ENCODE measurements around the gene MOK.
"Not testable (repeated sequence)": the region's sequence is repeated elsewhere in the genome, so short reads cannot be mapped to it uniquely, and the experiment has no call there.

MOK gene

DNA sequence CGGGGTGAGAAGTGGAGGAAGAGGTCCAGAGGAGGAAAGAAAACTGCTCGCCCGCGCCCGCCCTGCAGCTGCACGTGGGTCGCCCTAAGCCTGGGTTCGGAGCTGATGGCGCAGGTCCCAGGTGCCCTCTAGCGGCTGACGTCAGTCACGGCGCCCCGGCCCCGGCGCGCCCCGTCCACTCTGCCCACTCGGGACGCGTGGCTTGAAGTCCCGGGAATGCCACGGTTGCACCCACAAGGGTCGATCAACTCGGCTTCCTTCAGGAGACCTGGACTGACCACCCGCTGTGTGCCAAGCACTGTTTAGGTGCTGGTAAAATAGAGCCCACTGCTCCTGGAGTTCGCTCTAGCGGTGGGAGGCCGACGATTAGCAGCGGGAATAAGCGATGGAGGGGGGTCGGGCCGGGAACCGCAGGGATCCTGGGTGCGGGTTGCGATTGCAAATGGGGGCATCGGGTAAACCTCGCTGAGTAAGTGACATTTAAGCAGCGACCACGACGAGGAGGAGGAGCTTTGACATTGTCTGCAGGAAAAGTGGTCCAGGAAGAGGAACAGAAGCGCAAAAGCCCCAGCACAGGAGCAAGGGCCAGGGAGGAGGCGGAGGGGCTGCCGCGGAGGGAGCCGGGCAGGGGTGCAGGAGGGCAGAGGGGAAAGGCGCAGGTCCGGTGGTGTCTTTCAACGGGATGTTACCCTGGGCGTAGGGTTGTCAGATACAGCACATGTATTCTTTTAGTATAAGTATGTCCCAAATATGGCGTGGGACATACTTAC is 9.5 kb upstream of the MOK start:
- H4K20me1 ChIP-seq (ENCODE audit: low read depth, low read length): no peaks in the 10 kb centered on the region

DNA sequence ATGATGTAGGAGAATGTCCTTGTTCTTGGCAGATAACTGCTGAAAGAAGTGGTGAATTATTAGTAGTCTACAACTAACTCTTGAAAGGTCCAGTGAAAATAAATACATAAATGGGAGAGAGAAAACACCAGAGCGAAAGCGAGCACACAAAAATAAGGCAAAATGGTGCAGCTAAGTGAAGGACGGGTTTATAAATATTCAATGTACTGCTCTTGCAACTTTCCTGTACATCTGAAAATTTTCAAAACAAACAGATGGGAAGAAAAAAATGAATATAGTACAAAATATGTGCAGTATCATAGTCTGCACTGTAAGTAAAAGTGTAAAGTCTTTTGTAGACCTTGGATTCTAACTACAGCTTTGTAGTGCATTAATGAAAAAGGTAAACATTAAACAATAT is 1.3 kb downstream of the MOK start:
- Histone ChIP-seq H3K9ac (ENCODE audit: low read length) (no peak overlapping the region), H2AFZ (ENCODE audit: low read depth, low read length, severe bottlenecking) (no peak overlapping the region), H3K27ac (ENCODE audit: low read depth, low read length) (no peak overlapping the region), H3K36me3 (ENCODE audit: low read length) (no peaks in the 10 kb centered on the region), H3F3A (ENCODE audit: insufficient read depth) (no peaks in the 10 kb centered on the region), H3K9me3 (ENCODE audit: insufficient read depth, low read length) (no peaks in the 10 kb centered on the region), H4K20me1 (ENCODE audit: low read depth, low read length) (no peaks in the 10 kb centered on the region), H3K27me3 (ENCODE audit: low read length) (no peaks in the 10 kb centered on the region), H3K4me2 (ENCODE audit: low read depth, low read length, poor library complexity, severe bottlenecking) (no peak overlapping the region), H3K79me2 (ENCODE audit: insufficient read depth, low read length) (no peaks in the 10 kb centered on the region), H3K9me2 (replicated peaks; ENCODE audit: insufficient read depth, low read length) (no peaks in the 10 kb centered on the region), H3K4me3 (ENCODE audit: insufficient read depth, low read length, poor library complexity, severe bottlenecking) (no peak overlapping the region)
- TF ChIP-seq, protein P1, sequence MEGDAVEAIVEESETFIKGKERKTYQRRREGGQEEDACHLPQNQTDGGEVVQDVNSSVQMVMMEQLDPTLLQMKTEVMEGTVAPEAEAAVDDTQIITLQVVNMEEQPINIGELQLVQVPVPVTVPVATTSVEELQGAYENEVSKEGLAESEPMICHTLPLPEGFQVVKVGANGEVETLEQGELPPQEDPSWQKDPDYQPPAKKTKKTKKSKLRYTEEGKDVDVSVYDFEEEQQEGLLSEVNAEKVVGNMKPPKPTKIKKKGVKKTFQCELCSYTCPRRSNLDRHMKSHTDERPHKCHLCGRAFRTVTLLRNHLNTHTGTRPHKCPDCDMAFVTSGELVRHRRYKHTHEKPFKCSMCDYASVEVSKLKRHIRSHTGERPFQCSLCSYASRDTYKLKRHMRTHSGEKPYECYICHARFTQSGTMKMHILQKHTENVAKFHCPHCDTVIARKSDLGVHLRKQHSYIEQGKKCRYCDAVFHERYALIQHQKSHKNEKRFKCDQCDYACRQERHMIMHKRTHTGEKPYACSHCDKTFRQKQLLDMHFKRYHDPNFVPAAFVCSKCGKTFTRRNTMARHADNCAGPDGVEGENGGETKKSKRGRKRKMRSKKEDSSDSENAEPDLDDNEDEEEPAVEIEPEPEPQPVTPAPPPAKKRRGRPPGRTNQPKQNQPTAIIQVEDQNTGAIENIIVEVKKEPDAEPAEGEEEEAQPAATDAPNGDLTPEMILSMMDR (IDR thresholded peaks at IDR 0.05; ENCODE audit: insufficient read depth, low read length, poor library complexity, severe bottlenecking): no peak
- TF ChIP-seq EZH2phosphoT487 (conservative IDR thresholded peaks at IDR 0.05; ENCODE audit: low read length): no peak

More for the DNA sequence above, 9.5 kb upstream of the MOK start:
- H3K36me3 ChIP-seq (ENCODE audit: low read length): no peaks in the 10 kb centered on the region
- peak overlapping the region; percentile 50 for H3K4me3 ChIP-seq (ENCODE audit: insufficient read depth, low read length, poor library complexity, severe bottlenecking)
- H3K9me2 ChIP-seq (replicated peaks; ENCODE audit: insufficient read depth, low read length): no peaks in the 10 kb centered on the region
- no peaks in the 10 kb centered on the region for H3K9me3 ChIP-seq (ENCODE audit: insufficient read depth, low read length)
- peak overlapping the region; percentile 88 for H2AFZ ChIP-seq (ENCODE audit: low read depth, low read length, severe bottlenecking)
- H3K9ac ChIP-seq (ENCODE audit: low read length): peak overlapping the region; percentile 45
- no peaks in the 10 kb centered on the region for H3K27me3 ChIP-seq (ENCODE audit: low read length)
- peaks cover 8% of the 10 kb centered on the region for H3F3A ChIP-seq (ENCODE audit: insufficient read depth)
- TF ChIP-seq, protein P1 (IDR thresholded peaks at IDR 0.05; ENCODE audit: insufficient read depth, low read length, poor library complexity, severe bottlenecking): peak; percentile 93
- no peak for TF ChIP-seq EZH2phosphoT487 (conservative IDR thresholded peaks at IDR 0.05; ENCODE audit: low read length)
- no peaks in the 10 kb centered on the region for H3K79me2 ChIP-seq (ENCODE audit: insufficient read depth, low read length)
- peak overlapping the region; percentile 71 for H3K4me2 ChIP-seq (ENCODE audit: low read depth, low read length, poor library complexity, severe bottlenecking)
- H3K27ac ChIP-seq (ENCODE audit: low read depth, low read length): no peak overlapping the region

DNA sequence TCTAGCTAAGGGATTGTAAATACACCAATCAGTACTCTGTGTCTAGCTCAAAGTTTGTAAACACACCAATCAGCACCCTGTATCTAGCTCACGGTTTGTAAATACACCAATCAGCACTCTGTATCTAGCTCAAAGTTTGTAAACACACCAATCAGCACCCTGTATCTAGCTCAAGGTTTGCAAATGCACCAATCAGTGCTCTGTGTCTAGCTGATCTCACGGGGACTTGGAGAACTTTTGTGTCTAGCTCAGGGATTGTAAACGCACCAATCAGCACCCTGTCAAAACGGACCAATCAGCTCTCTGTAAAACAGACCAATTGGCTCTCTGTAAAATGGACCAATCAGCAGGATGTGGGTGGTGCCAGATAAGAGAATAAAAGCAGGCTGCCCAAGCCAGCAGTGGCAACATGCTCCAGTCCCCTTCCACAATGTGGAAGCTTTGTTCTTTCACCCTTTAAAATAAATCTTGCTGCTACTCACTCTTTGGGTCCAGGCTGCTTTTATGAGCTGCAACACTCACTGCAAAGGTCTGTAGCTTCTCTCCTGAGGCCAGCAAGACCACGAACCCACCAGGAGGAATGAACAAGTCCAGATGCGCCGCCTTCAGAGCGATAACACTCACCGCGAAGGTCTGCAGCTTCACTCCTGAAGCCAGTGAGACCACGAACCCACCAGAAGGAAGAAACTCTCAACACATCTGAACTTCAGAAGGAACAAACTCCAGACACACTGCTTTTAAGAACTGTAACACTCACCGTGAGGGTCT is 6.5 kb downstream of the MOK start:
- not testable (repeated sequence) for H2AFZ ChIP-seq (ENCODE audit: low read depth, low read length, severe bottlenecking); H3K4me2 ChIP-seq (ENCODE audit: low read depth, low read length, poor library complexity, severe bottlenecking); H3K9ac ChIP-seq (ENCODE audit: low read length); H3K9me3 ChIP-seq (ENCODE audit: insufficient read depth, low read length); H3K4me3 ChIP-seq (ENCODE audit: insufficient read depth, low read length, poor library complexity, severe bottlenecking); H3K79me2 ChIP-seq (ENCODE audit: insufficient read depth, low read length); H3K9me2 ChIP-seq (replicated peaks; ENCODE audit: insufficient read depth, low read length); H3F3A ChIP-seq (ENCODE audit: insufficient read depth); H3K27me3 ChIP-seq (ENCODE audit: low read length); H4K20me1 ChIP-seq (ENCODE audit: low read depth, low read length); H3K27ac ChIP-seq (ENCODE audit: low read depth, low read length); H3K36me3 ChIP-seq (ENCODE audit: low read length)

Measured in SU-DHL-6 (cell line).